Panc1 (cell line): ENCODE results near the gene PDE11A. TPM values are rescaled to one million over a fixed set of nuclear protein-coding genes. Genes with fewer than 3 reads are reported as not detected.

Experiments used
- ATAC-seq: fragments of 200-7000 bp; cut with Tn5 transposase; 2 replicates; pipeline ENCODE4 v1.9.1; 2020; ENCODE audit warnings: mild to moderate bottlenecking, moderate library complexity
- BruUV-seq: library from RNA; stranded (reverse); fragments of 400-500 nt; replicated peaks from 2 replicates; lab custom pipeline; 2021; lab: Mats Ljungman, UMichigan
- CTCF ChIA-PET: fragments of 300-600 bp; sonication (Branson Sonifier 250); formaldehyde crosslinking; loops from one replicate; lab custom pipeline; 2022; ENCODE audit warnings: antibody characterized with exemption; lab: Charles Lee
- POLR2A ChIA-PET: fragments of 300-600 bp; sonication (Branson Sonifier 250); formaldehyde crosslinking; loops from one replicate; lab custom pipeline; 2022; ENCODE audit warnings: antibody characterized with exemption; lab: Charles Lee
- DNase-seq: peaks from one replicate; pipeline ENCODE4 v3.0.0-alpha.2; 2010; ENCODE audit warnings: low read depth, low spot score
- H3K27ac ChIP-seq: 2 replicates; pipeline ENCODE4 v1.5.1; 2011; ENCODE audit warnings: mild to moderate bottlenecking, low read length, inconsistent platforms
- H3K27me3 ChIP-seq: fragments of 200-500 bp; sonication (Bioruptor generic); 2 replicates; pipeline ENCODE4 v1.6.0; 2014; ENCODE audit warnings: low read length, inconsistent platforms; ENCODE audit not compliant: control insufficient read depth, insufficient read depth
- H3K36me3 ChIP-seq: fragments of 200-500 bp; sonication (Bioruptor generic); 2 replicates; pipeline ENCODE4 v1.5.1; 2014; ENCODE audit warnings: inconsistent platforms, mild to moderate bottlenecking, low read length, moderate library complexity; ENCODE audit not compliant: control insufficient read depth, insufficient read depth
- H3K4me1 ChIP-seq: 2 replicates; pipeline ENCODE4 v1.5.1; 2011; ENCODE audit warnings: inconsistent platforms, mild to moderate bottlenecking, low read length, moderate library complexity; ENCODE audit not compliant: control insufficient read depth, insufficient read depth
- H3K4me3 ChIP-seq, 2 experiments: 2 replicates each; pipeline ENCODE4 v1.5.1; 2011 to 2012; ENCODE audit warnings: low read depth in 2 of 2, low read length in 2 of 2, mild to moderate bottlenecking in 2 of 2, inconsistent platforms in 1 of 2, moderate library complexity in 1 of 2
- H3K9me3 ChIP-seq: fragments of 200-500 bp; sonication (Bioruptor generic); 2 replicates; pipeline ENCODE4 v1.5.1; 2014; ENCODE audit warnings: low read depth, mild to moderate bottlenecking, inconsistent platforms, low read length, moderate library complexity; ENCODE audit not compliant: control insufficient read depth, insufficient read depth
- POLR2AphosphoS5 ChIP-seq: IDR thresholded peaks from 2 replicates; pipeline ENCODE4 v1.6.1; 2012; ENCODE audit warnings: mild to moderate bottlenecking, low read depth, low read length, moderate library complexity
- SIN3A ChIP-seq: IDR thresholded peaks from 2 replicates; pipeline ENCODE4 v1.6.1; 2012; ENCODE audit warnings: low read depth, mild to moderate bottlenecking, low read length, moderate library complexity, borderline replicate concordance; ENCODE audit not compliant: insufficient read depth
- TCF7L2 ChIP-seq: IDR thresholded peaks from 2 replicates; pipeline ENCODE4 v1.6.1; 2011; ENCODE audit warnings: mild to moderate bottlenecking, low read depth, low read length, inconsistent platforms
- in situ Hi-C: cut with HindIII; loops from 2 replicates; pipeline ENCODE4 v1.10.0; 2016; ENCODE audit warnings: low sequenced_read_pairs, low pct_unique_long_range_greater_than_20kb
- intact Hi-C: fragments of 100-400 bp; cut with micrococcal nuclease; formaldehyde crosslinking; loops from one replicate; pipeline ENCODE4 v1.10.0; 2022; ENCODE audit not compliant: unreplicated experiment
- total RNA-seq: library from RNA; stranded (reverse); gene quantifications from one replicate; pipeline ENCODE4 v1.2.1, GENCODE V29; 2021; ENCODE audit not compliant: unreplicated experiment
- TF ChIP-seq, protein P1 (sequence below): fragments of 450-650 bp; IDR thresholded peaks from 2 replicates; pipeline ENCODE4 v1.5.1; 2017; ENCODE audit warnings: mild to moderate bottlenecking
- TF ChIP-seq, protein P2 (sequence below), 2 experiments: IDR thresholded peaks; 2 replicates each; pipeline ENCODE4 v1.6.1; 2011 to 2012; ENCODE audit warnings: low read depth in 2 of 2, control low read depth in 1 of 2, low read length in 1 of 2, mild to moderate bottlenecking in 1 of 2, moderate library complexity in 1 of 2; ENCODE audit not compliant: insufficient read depth in 1 of 2

PDE11A gene
- total RNA-seq, 1 experiment from 2014 or later = not detected

DNA sequence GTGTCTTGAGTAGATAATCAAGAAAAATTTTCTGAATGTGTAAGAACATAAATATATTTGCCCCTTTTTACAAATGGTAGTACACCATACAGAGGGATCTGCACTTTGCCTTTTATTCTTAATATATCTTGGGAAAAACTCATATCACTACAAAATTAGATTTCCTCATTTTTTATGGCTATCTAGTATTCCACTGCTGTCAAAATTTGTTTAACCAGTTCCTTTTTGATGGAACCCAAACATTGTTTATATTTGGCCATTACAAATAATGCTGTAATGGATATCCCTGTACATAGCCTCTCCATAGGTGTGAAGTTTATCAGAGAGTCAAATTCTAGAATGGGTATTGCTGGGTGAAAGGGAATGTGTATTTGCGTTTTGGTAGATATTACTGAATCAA is 436.9 kb downstream of the PDE11A start:
- Histone ChIP-seq H3K9me3 (no peaks in the 10 kb centered on the region), H3K27me3 (no peaks in the 10 kb centered on the region; the same call in 1 of the 2 replicates), H3K36me3 (no peaks in the 10 kb centered on the region), H3K4me1 (no peaks in the 10 kb centered on the region), H3K4me3 (no peak overlapping the region), H3K27ac (no peak overlapping the region)
- TF ChIP-seq SIN3A (no peak), POLR2AphosphoS5 (no peak), TCF7L2 (no peak)
- TF ChIP-seq, protein P1, sequence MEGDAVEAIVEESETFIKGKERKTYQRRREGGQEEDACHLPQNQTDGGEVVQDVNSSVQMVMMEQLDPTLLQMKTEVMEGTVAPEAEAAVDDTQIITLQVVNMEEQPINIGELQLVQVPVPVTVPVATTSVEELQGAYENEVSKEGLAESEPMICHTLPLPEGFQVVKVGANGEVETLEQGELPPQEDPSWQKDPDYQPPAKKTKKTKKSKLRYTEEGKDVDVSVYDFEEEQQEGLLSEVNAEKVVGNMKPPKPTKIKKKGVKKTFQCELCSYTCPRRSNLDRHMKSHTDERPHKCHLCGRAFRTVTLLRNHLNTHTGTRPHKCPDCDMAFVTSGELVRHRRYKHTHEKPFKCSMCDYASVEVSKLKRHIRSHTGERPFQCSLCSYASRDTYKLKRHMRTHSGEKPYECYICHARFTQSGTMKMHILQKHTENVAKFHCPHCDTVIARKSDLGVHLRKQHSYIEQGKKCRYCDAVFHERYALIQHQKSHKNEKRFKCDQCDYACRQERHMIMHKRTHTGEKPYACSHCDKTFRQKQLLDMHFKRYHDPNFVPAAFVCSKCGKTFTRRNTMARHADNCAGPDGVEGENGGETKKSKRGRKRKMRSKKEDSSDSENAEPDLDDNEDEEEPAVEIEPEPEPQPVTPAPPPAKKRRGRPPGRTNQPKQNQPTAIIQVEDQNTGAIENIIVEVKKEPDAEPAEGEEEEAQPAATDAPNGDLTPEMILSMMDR = no peak
- TF ChIP-seq, protein P2, sequence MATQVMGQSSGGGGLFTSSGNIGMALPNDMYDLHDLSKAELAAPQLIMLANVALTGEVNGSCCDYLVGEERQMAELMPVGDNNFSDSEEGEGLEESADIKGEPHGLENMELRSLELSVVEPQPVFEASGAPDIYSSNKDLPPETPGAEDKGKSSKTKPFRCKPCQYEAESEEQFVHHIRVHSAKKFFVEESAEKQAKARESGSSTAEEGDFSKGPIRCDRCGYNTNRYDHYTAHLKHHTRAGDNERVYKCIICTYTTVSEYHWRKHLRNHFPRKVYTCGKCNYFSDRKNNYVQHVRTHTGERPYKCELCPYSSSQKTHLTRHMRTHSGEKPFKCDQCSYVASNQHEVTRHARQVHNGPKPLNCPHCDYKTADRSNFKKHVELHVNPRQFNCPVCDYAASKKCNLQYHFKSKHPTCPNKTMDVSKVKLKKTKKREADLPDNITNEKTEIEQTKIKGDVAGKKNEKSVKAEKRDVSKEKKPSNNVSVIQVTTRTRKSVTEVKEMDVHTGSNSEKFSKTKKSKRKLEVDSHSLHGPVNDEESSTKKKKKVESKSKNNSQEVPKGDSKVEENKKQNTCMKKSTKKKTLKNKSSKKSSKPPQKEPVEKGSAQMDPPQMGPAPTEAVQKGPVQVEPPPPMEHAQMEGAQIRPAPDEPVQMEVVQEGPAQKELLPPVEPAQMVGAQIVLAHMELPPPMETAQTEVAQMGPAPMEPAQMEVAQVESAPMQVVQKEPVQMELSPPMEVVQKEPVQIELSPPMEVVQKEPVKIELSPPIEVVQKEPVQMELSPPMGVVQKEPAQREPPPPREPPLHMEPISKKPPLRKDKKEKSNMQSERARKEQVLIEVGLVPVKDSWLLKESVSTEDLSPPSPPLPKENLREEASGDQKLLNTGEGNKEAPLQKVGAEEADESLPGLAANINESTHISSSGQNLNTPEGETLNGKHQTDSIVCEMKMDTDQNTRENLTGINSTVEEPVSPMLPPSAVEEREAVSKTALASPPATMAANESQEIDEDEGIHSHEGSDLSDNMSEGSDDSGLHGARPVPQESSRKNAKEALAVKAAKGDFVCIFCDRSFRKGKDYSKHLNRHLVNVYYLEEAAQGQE (IDR thresholded peaks at IDR 0.05; ENCODE audit: insufficient read depth in 1 of 2, low read depth in 2 of 2, low read length in 1 of 2) = no peak
- no TSS peak for BruUV-seq
- ChIA-PET POLR2A (no interaction called here), CTCF (no interaction called here)
- DNase-seq = no peak
- in situ Hi-C loops = no loop called here
- intact Hi-C loops = no loop called here
- no peak for ATAC-seq

DNA sequence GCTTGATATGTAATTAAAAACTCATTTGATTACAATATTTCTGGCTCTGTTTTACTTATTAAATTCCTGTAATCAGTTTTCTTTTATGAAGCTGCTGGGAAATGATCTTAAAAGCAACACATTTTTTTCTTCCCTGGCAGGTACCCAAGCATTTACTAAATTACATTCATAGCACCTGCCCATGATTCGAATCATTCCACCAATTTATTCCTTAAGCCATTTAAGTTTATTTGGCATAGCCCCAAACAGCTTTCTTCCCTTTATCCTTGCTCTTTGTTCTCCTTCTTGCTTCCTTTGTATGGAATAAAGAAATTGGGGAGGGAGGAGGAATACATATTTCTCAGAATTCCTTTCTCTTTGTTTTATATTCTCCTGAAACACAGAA is 438.7 kb downstream of the PDE11A start:
- ChIA-PET CTCF (interaction anchor here (1.6 kb wide), 1 partner anchor 30 kb away, joined by 5 read pairs; no protein-coding TSS in a partner anchor), POLR2A (interaction anchor here (1.1 kb wide), 1 partner anchor 8 kb away, joined by 4 read pairs; no protein-coding TSS in a partner anchor)
- TF ChIP-seq TCF7L2 (no peak), SIN3A (no peak), POLR2AphosphoS5 (no peak)
- TF ChIP-seq, protein P1 = no peak
- TF ChIP-seq, protein P2 (IDR thresholded peaks at IDR 0.05; ENCODE audit: insufficient read depth in 1 of 2, low read depth in 2 of 2, low read length in 1 of 2) = no peak
- Histone ChIP-seq H3K4me1 (no peaks in the 10 kb centered on the region), H3K4me3 (no peak overlapping the region), H3K36me3 (no peaks in the 10 kb centered on the region), H3K9me3 (no peaks in the 10 kb centered on the region), H3K27ac (no peak overlapping the region), H3K27me3 (no peaks in the 10 kb centered on the region; the same call in 1 of the 2 replicates)
- BruUV-seq = no TSS peak
- in situ Hi-C loops = no loop called here
- ATAC-seq (no peak), DNase-seq (no peak)
- intact Hi-C loops = no loop called here
